GM19238 (cell line): ENCODE data around the gene SLA2.
"Not testable (repeated sequence)": the region's sequence is repeated elsewhere in the genome, so short reads cannot be mapped to it uniquely, and the experiment has no call there.

Source experiments
- DNase-seq: peaks from one replicate; pipeline ENCODE4 v3.0.0; 2011; ENCODE audit warnings: low spot score; ENCODE audit not compliant: insufficient read length

Gene SLA2

GRCh38 chr20:36611625-36612024 lies 34.4 kb downstream of the SLA2 start:
- DNase-seq: no peak

GRCh38 chr20:36608388-36608728 lies 37.6 kb downstream of the SLA2 start:
- DNase-seq: not testable (repeated sequence)

- no peak for DNase-seq
Observed at GRCh38 chr20:36607586-36608387, 38.2 kb downstream of the SLA2 start.

GRCh38 chr20:36606158-36607066 lies 39.6 kb downstream of the SLA2 start:
- no peak for DNase-seq

GRCh38 chr20:36605399-36606157 lies 40.4 kb downstream of the SLA2 start, which contains the start of gene RAB5IF:
Gene RAB5IF, plus strand, starts transcription at chr20:36605779. Its CDS starts 173 bp downstream, at chr20:36605952.
- DNase-seq: peak; percentile 76

GRCh38 chr20:36604952-36605398 lies 41.0 kb downstream of the SLA2 start:
- DNase-seq: peak; percentile 31

GRCh38 chr20:36601540-36601939 lies 44.5 kb downstream of the SLA2 start:
- no peak for DNase-seq

- no peak for DNase-seq
Observed at GRCh38 chr20:36599912-36600345, 46.1 kb downstream of the SLA2 start.

GRCh38 chr20:36593347-36593929 lies 52.6 kb downstream of the SLA2 start:
- no peak for DNase-seq

- no peak for DNase-seq
Observed at GRCh38 chr20:36591854-36592641, 53.9 kb downstream of the SLA2 start.

GRCh38 chr20:36591281-36591680 lies 54.7 kb downstream of the SLA2 start:
- no peak for DNase-seq

GRCh38 chr20:36587388-36588070 lies 58.5 kb downstream of the SLA2 start:
- DNase-seq: no peak

GRCh38 chr20:36585410-36586125 lies 60.4 kb downstream of the SLA2 start:
- no peak for DNase-seq

GRCh38 chr20:36584018-36584481 lies 61.9 kb downstream of the SLA2 start:
- DNase-seq: no peak

GRCh38 chr20:36582821-36583220 lies 63.2 kb downstream of the SLA2 start:
- no peak for DNase-seq

- DNase-seq: no peak
Observed at GRCh38 chr20:36582322-36582721, 63.7 kb downstream of the SLA2 start.

- no peak for DNase-seq
Observed at GRCh38 chr20:36579996-36580545, 65.9 kb downstream of the SLA2 start.

GRCh38 chr20:36578356-36579041 lies 67.5 kb downstream of the SLA2 start:
- DNase-seq: no peak
